ENCODE data around the gene ARCN1. TPM values are rescaled to one million over a fixed set of nuclear protein-coding genes. Genes with fewer than 3 reads are reported as not detected.
A peak's percentile ranks its signal among the peaks of the same experiment; 100 is the strongest.

Gene ARCN1
- total RNA-seq, 1 experiment from 2014 or later, result 122 TPM

DNA sequence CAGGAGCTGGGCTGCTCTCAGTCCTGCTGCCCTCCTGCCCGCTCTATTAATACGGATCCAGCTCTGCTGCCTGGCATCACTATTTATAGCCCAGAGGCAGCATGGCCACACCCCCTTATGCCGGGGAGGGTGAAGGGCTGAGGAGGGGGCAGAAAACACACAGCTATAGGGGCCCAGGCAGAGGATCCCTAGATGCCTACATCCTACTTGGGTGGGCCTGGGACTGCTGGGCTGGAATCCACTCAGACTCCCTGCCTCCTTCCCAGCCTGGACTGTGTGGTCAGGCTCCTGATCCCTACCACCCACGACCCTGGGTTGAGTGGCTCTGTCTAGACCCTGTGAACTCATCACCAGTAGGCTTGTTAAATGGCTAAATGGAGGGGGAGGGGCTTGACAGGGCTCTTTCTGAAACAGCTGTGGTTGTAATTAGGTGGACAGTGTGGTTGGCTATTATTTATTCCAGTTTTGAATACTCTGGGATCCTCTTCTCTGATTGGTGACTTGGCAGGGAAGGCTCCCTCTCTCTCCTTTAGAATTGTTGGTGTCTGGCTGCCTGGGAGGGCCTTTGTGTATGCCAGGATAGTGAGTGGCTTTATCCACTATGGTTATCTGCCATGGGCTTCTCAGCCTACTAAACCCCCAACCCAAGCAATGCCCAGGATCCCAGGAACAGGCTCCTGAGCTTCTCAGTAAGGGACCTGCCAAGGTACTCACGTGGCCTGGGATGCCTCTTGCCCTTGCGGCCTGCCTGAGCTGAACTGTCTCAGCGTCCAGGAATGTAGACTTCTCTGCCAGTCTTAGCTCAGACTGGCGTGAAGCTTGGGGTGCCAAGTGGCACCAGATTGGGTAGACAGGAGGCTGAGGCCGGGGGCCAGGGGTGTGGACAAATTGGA is 50.4 kb downstream of the ARCN1 start:
- no peaks in the 10 kb centered on the region for H4K20me1 ChIP-seq (ENCODE audit: low read length)
- no peaks in the 10 kb centered on the region for H3K27me3 ChIP-seq (ENCODE audit: low read length)
- DNase-seq (peak; percentile 94), ATAC-seq (peak; percentile 51)
- 0 out of 2 replicates have a peak overlapping the region, but pooled peaks have one; percentile 0 for H2AFZ ChIP-seq (ENCODE audit: low read length)
- no peaks in the 10 kb centered on the region for H3F3A ChIP-seq (ENCODE audit: low read length, unreplicated experiment)
- ChIA-PET POLR2A (ENCODE audit: unreplicated experiment) (interaction anchor here (0.6 to 1.0 kb wide), 3 partner anchors 12 to 170 kb away, joined by 3 to 20 read pairs (median 3); no protein-coding TSS in a partner anchor), CTCF (interaction anchor here (0.8 to 1.0 kb wide), 2 partner anchors 14 to 28 kb away, joined by 3 read pairs; no protein-coding TSS in a partner anchor)
- H3K4me2 ChIP-seq (ENCODE audit: low read length), result peak overlapping the region; percentile 89
- H3K9me3 ChIP-seq (ENCODE audit: low read length), result no peaks in the 10 kb centered on the region
- peaks cover 13% of the 10 kb centered on the region for H3K79me2 ChIP-seq (ENCODE audit: low read length)
- H3K4me3 ChIP-seq (ENCODE audit: low read length), result peak overlapping the region; percentile 75; the same call in 1 of the 2 replicates
- intact Hi-C loops (cut with micrococcal nuclease), result no loop called here
- peak overlapping the region; percentile 44 for H3K27ac ChIP-seq (ENCODE audit: low read length)
- no peaks in the 10 kb centered on the region for H3K9me2 ChIP-seq (replicated peaks; ENCODE audit: low read length)
- BruUV-seq (replicated peaks), result no TSS peak
- TF ChIP-seq EZH2 (IDR thresholded peaks at IDR 0.05; ENCODE audit: low read length, unreplicated experiment), result no peak
- TF ChIP-seq, protein P1, sequence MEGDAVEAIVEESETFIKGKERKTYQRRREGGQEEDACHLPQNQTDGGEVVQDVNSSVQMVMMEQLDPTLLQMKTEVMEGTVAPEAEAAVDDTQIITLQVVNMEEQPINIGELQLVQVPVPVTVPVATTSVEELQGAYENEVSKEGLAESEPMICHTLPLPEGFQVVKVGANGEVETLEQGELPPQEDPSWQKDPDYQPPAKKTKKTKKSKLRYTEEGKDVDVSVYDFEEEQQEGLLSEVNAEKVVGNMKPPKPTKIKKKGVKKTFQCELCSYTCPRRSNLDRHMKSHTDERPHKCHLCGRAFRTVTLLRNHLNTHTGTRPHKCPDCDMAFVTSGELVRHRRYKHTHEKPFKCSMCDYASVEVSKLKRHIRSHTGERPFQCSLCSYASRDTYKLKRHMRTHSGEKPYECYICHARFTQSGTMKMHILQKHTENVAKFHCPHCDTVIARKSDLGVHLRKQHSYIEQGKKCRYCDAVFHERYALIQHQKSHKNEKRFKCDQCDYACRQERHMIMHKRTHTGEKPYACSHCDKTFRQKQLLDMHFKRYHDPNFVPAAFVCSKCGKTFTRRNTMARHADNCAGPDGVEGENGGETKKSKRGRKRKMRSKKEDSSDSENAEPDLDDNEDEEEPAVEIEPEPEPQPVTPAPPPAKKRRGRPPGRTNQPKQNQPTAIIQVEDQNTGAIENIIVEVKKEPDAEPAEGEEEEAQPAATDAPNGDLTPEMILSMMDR (conservative IDR thresholded peaks at IDR 0.05; ENCODE audit: low read depth, low read length), result no peak
- TF ChIP-seq EZH2phosphoT487 (IDR thresholded peaks at IDR 0.05; ENCODE audit: borderline replicate concordance, low read length), result no peak
- peaks cover 61% of the 10 kb centered on the region for H3K4me1 ChIP-seq (ENCODE audit: insufficient read depth, low read length)
- no peaks in the 10 kb centered on the region; the same call in 1 of the 2 replicates for H3K36me3 ChIP-seq (ENCODE audit: low read depth, low read length)
- H3K9ac ChIP-seq (ENCODE audit: low read length), result no peak overlapping the region

DNA sequence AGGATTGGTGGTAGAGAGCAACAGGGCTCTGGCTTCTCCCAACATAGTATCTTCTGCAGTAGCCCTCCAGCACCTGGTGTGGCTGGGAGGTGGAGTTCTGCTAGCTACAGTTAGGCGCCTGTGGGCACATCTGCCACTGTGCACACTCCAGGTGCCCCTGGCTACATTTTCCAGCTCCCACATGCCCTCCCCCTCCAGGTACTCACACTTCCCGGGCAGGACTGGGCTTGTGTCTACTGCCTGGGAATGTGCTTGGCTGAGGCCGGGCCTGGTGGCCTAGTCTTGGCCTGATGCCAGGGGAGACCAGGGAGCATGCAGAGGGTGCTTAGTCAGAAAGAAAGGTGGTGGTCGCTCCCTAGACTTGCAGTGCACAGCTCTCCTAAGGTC is 51.1 kb downstream of the ARCN1 start:
- peak overlapping the region; percentile 75; the same call in 1 of the 2 replicates for H3K4me3 ChIP-seq (ENCODE audit: low read length)
- no peaks in the 10 kb centered on the region for H4K20me1 ChIP-seq (ENCODE audit: low read length)
- DNase-seq, result peak; percentile 71

More for the DNA sequence above, 51.1 kb downstream of the ARCN1 start:
- intact Hi-C loops (cut with micrococcal nuclease), result no loop called here
- Histone ChIP-seq H3K27me3 (ENCODE audit: low read length) (no peaks in the 10 kb centered on the region), H3F3A (ENCODE audit: low read length, unreplicated experiment) (no peaks in the 10 kb centered on the region), H3K4me1 (ENCODE audit: insufficient read depth, low read length) (peaks cover 61% of the 10 kb centered on the region), H3K36me3 (ENCODE audit: low read depth, low read length) (no peaks in the 10 kb centered on the region; the same call in 1 of the 2 replicates), H3K9me3 (ENCODE audit: low read length) (no peaks in the 10 kb centered on the region), H3K4me2 (ENCODE audit: low read length) (peak overlapping the region; percentile 89), H3K9me2 (replicated peaks; ENCODE audit: low read length) (no peaks in the 10 kb centered on the region), H2AFZ (ENCODE audit: low read length) (0 out of 2 replicates have a peak overlapping the region, but pooled peaks have one; percentile 0), H3K27ac (ENCODE audit: low read length) (peak overlapping the region; percentile 44), H3K79me2 (ENCODE audit: low read length) (peaks cover 13% of the 10 kb centered on the region), H3K9ac (ENCODE audit: low read length) (no peak overlapping the region)
- no TSS peak for BruUV-seq (replicated peaks)
- TF ChIP-seq, protein P1 (conservative IDR thresholded peaks at IDR 0.05; ENCODE audit: low read depth, low read length), result no peak
- TF ChIP-seq EZH2phosphoT487 (IDR thresholded peaks at IDR 0.05; ENCODE audit: borderline replicate concordance, low read length), result no peak; the same call in 1 of the 2 replicates
- no peak for TF ChIP-seq EZH2 (IDR thresholded peaks at IDR 0.05; ENCODE audit: low read length, unreplicated experiment)
- CTCF ChIA-PET, result interaction anchor here (0.8 kb wide), 1 partner anchor 14 kb away, joined by 3 read pairs; no protein-coding TSS in a partner anchor
- peak; percentile 1 for ATAC-seq
- POLR2A ChIA-PET (ENCODE audit: unreplicated experiment), result interaction anchor here (0.6 to 1.0 kb wide), 2 partner anchors 11 to 169 kb away, joined by 3 read pairs; no protein-coding TSS in a partner anchor
